Hematopoietic multipotent progenitor cell treated with erythropoietin and hydrocortisone succinate and interleukin-3 and kit ligand, for 17 days (in vitro differentiated cells): ENCODE measurements around the gene DNAJC2.
"Not testable (repeated sequence)": the region's sequence is repeated elsewhere in the genome, so short reads cannot be mapped to it uniquely, and the experiment has no call there.

Experiments
- DNase-seq: peaks from one replicate; pipeline ENCODE4 v3.0.0-alpha.2; 2015; ENCODE audit warnings: low spot score

DNAJC2 gene

DNA sequence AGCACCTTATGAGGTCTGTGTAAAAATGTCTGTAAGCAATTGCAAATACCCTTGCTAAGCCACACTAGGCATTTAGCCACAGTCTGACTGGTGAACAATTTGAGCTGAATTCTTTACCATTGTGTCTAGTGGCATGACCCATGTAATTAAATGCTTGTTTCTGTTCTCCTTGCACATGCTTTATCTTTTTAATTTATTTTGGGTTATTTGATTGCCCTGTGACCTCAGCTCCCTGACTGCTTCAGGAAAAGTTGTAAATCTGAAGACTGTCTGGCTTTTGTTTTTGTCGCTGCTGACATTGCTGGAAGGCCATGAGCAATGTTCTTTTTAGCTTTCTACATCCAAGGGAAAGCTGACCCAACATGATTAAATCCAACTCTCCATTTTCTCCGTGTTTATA, 78.3 kb downstream of the DNAJC2 start:
- DNase-seq: not testable (repeated sequence)

DNA sequence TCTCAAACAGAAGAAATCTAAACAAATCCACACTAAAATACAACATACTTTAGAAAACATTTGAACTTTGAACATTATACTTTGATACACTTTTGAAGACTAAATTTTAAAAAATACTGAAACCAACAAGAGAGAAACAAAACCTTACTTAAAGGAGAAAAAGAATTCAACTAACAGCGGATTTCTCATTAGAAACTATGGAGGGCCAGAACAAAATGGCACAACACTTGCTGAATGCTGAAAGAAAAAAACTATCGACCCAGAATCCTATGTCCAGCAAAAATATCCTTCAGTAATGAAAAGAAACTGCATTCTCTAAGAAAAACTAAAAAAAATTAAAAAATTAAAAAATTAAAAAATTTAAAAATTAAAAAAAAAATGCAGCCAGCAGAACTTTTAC, 80.5 kb downstream of the DNAJC2 start:
- DNase-seq: not testable (repeated sequence)
